A673 (cell line): ENCODE measurements around the gene NFATC3. TPM values are rescaled to one million over a fixed set of nuclear protein-coding genes. Genes with fewer than 3 reads are reported as not detected.

Experiments
- BruUV-seq: library from RNA; stranded (reverse); fragments of 400-500 nt; replicated peaks from 2 replicates; lab custom pipeline; 2021; lab: Mats Ljungman, UMichigan
- CTCF ChIA-PET: fragments of 300-600 bp; sonication (Branson Sonifier 250); formaldehyde crosslinking; loops from one replicate; lab custom pipeline; 2022; ENCODE audit warnings: antibody characterized with exemption; lab: Charles Lee
- POLR2A ChIA-PET: fragments of 300-600 bp; sonication (Branson Sonifier 250); formaldehyde crosslinking; loops from one replicate; lab custom pipeline; 2022; ENCODE audit warnings: antibody characterized with exemption; ENCODE audit not compliant: low non-redundant PET; lab: Charles Lee
- DNase-seq: peaks from one replicate; pipeline ENCODE4 v3.0.0-alpha.2; 2015; ENCODE audit warnings: low spot score
- H3K27ac ChIP-seq: fragments of 200-600 bp; sonication (generic); 2 replicates; pipeline ENCODE4 v1.5.1; 2016; ENCODE audit warnings: mixed run types, low read depth, mild to moderate bottlenecking, mixed read lengths, antibody characterized with exemption, low read length; ENCODE audit not compliant: poor library complexity, severe bottlenecking
- H3K27me3 ChIP-seq: fragments of 200-600 bp; sonication (generic); replicated peaks from 2 replicates; pipeline ENCODE4 v1.6.1; 2017; ENCODE audit warnings: mixed run types, low read depth, mild to moderate bottlenecking, mixed read lengths, antibody characterized with exemption, low read length; ENCODE audit not compliant: insufficient read depth, poor library complexity
- H3K36me3 ChIP-seq: fragments of 200-600 bp; sonication (generic); 2 replicates; pipeline ENCODE4 v1.6.1; 2016; ENCODE audit warnings: mixed run types, mild to moderate bottlenecking, mixed read lengths, antibody characterized with exemption, low read length; ENCODE audit not compliant: insufficient read depth, poor library complexity, severe bottlenecking
- H3K4me1 ChIP-seq: fragments of 200-600 bp; sonication (generic); 2 replicates; pipeline ENCODE4 v1.6.1; 2017; ENCODE audit warnings: mixed run types, mild to moderate bottlenecking, mixed read lengths, antibody characterized with exemption, low read length; ENCODE audit not compliant: insufficient read depth, poor library complexity, severe bottlenecking
- H3K4me3 ChIP-seq: fragments of 200-600 bp; sonication (generic); 2 replicates; pipeline ENCODE4 v1.5.1; 2016; ENCODE audit warnings: low read depth, mixed run types, mild to moderate bottlenecking, mixed read lengths, low read length; ENCODE audit not compliant: poor library complexity, severe bottlenecking
- H3K9me3 ChIP-seq: fragments of 200-600 bp; sonication (generic); 2 replicates; pipeline ENCODE4 v1.6.1; 2016; ENCODE audit warnings: mixed run types, low read depth, mild to moderate bottlenecking, mixed read lengths, antibody characterized with exemption, low read length; ENCODE audit not compliant: poor library complexity, severe bottlenecking
- EZH2 ChIP-seq: fragments of 200-600 bp; sonication (generic); IDR thresholded peaks from 2 replicates; pipeline ENCODE4 v1.6.1; 2017; ENCODE audit warnings: borderline replicate concordance, low read depth, mild to moderate bottlenecking, mixed read lengths, antibody characterized with exemption, low read length; ENCODE audit not compliant: poor library complexity, severe bottlenecking
- intact Hi-C: fragments of 100-400 bp; cut with micrococcal nuclease; formaldehyde crosslinking; loops from one replicate; pipeline ENCODE4 v1.10.0; 2022; ENCODE audit not compliant: unreplicated experiment
- total RNA-seq: library from RNA; stranded (reverse); gene quantifications from 2 replicates; pipeline ENCODE4 v1.2.3, GENCODE V29; 2021
- TF ChIP-seq, protein P1 (sequence below): fragments of 300-800, 200-600 bp; sonication (generic); conservative IDR thresholded peaks from 2 replicates; pipeline ENCODE4 v1.5.1; 2017; ENCODE audit warnings: low read depth, mild to moderate bottlenecking, antibody characterized with exemption, low read length, moderate library complexity, mixed read lengths

NFATC3 gene
- total RNA-seq, 1 experiment from 2014 or later, result 56.0 TPM

DNA sequence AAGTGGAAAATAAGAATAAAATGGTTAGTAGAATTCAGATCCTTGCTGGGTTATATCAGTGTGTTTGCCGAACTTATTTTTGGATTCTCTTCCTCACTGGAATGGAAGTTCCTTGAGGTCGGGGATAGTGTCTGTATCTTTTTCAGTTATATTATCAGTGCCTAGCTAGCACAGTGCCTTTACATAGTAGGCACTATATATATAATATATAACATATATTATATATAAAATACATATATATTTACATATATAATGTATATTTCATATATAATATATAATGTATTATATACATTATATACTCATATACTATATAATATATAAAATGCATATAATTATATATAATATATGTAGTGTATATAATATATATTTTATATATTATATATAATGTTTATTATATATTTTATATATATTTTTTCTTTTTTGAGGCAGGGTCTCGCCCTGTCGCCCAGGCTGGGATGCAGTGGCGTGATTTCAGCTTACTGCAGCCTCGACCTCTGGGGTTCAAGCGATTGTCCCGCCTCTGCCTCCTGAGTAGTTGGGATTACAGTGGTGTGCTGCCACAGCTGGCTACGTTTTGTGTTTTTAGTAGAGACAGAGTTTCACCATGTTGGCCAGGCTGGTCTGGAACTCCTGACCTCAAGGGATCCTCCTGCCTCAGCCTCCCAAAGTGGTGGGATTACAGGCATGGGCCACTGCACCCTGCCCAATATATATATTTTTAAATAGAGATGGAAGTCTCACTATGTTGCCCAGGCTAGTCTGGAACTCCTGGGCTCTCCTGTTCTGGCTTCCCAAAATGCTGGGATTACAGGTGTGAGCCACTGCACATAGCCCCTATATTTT lies 3.2 kb downstream of the NFATC3 start:
- Histone ChIP-seq H3K27ac (no peak overlapping the region), H3K4me3 (no peak overlapping the region), H3K36me3 (no peaks in the 10 kb centered on the region), H3K9me3 (no peaks in the 10 kb centered on the region), H3K27me3 (no peaks in the 10 kb centered on the region), H3K4me1 (peaks cover 37% of the 10 kb centered on the region)
- intact Hi-C loops, result no loop called here
- no TSS peak for BruUV-seq
- ChIA-PET POLR2A (no interaction called here), CTCF (no interaction called here)
- TF ChIP-seq EZH2, result no peak
- TF ChIP-seq, protein P1, sequence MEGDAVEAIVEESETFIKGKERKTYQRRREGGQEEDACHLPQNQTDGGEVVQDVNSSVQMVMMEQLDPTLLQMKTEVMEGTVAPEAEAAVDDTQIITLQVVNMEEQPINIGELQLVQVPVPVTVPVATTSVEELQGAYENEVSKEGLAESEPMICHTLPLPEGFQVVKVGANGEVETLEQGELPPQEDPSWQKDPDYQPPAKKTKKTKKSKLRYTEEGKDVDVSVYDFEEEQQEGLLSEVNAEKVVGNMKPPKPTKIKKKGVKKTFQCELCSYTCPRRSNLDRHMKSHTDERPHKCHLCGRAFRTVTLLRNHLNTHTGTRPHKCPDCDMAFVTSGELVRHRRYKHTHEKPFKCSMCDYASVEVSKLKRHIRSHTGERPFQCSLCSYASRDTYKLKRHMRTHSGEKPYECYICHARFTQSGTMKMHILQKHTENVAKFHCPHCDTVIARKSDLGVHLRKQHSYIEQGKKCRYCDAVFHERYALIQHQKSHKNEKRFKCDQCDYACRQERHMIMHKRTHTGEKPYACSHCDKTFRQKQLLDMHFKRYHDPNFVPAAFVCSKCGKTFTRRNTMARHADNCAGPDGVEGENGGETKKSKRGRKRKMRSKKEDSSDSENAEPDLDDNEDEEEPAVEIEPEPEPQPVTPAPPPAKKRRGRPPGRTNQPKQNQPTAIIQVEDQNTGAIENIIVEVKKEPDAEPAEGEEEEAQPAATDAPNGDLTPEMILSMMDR, result no peak
- no peak for DNase-seq

DNA sequence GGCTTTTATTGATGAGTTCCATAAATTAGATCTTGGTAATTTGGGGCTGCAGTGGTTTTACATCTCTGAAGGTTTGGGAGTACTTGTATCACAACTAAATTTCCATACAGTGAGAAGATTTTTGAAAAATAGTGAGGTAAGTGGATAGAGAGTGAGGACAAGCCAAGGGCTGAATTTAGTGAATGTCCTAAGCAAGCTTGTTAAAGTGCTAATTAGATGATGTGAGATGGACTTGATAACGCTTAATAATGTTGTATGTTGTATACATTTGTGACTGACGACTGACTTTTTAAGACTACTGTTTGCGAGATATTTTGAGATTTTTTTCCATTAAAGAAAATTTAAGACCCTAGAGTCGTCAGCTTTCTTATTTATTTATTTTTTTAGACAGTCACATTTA lies 3.9 kb downstream of the NFATC3 start:
- intact Hi-C loops, result no loop called here
- POLR2A ChIA-PET, result no interaction called here
- Histone ChIP-seq H3K9me3 (no peaks in the 10 kb centered on the region), H3K27me3 (no peaks in the 10 kb centered on the region), H3K4me3 (no peak overlapping the region), H3K36me3 (no peaks in the 10 kb centered on the region), H3K27ac (no peak overlapping the region), H3K4me1 (peaks cover 34% of the 10 kb centered on the region)
- CTCF ChIA-PET, result no interaction called here
- no peak for DNase-seq
- no TSS peak for BruUV-seq
- TF ChIP-seq, protein P1, result no peak
- no peak for TF ChIP-seq EZH2

DNA sequence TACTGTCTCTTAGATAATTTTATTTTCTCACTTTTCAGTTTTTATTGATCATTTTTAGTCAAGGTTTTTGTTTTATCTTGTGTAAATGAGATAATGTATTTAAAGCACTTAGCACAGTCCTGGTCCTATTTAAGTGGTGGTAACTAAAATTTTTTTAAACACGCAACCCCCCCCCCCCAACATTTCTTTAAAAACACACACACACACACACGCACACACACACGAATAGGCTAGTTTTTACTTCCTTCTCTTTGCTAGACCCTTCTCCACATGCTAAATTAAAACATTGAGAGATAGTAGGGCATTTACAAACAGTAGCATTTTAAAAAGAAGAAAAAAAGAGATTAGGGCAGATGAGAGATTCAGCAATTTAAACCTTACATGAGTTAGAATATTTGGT lies 5.0 kb downstream of the NFATC3 start:
- Histone ChIP-seq H3K4me1 (peaks cover 29% of the 10 kb centered on the region), H3K4me3 (no peak overlapping the region), H3K27ac (no peak overlapping the region), H3K9me3 (no peaks in the 10 kb centered on the region), H3K36me3 (no peaks in the 10 kb centered on the region), H3K27me3 (no peaks in the 10 kb centered on the region)
- no TSS peak for BruUV-seq
- intact Hi-C loops, result loop anchor here (5.0 to 10.0 kb wide), 2 partner anchors 137 to 235 kb away; no protein-coding TSS in a partner anchor
- DNase-seq, result no peak
- ChIA-PET POLR2A (no interaction called here), CTCF (no interaction called here)
- TF ChIP-seq, protein P1, result no peak
- no peak for TF ChIP-seq EZH2
